Measurements from ENCODE around the gene STK39.

DNA sequence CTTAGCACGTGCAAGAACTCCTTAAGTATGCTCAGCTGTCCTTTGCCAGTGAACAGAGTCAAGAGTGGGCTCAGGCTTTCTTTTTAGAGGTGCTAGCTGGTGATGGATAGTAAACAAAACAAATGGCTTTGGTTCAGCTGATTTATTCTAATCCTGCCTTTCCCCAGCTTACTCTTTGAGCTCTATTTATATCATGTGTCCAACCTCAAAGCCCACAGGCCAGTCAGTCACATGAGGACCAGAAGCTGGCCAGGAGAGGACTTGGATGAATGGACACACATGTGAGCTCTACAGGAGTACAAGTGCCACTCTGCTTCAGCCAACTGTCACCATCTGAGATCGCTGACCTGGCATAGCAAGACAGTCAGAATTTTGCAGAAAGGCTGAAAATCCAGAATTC, 59.4 kb downstream of the STK39 start:
- TF ChIP-seq GATA2 (IDR thresholded peaks at IDR 0.05; ENCODE audit: low read depth, low read length) (no peak), GATA3 (IDR thresholded peaks at IDR 0.05; ENCODE audit: low read depth, low read length) (no peak)

All from SH-SY5Y (cell line).